Right renal pelvis (tissue), 4 donors: ENCODE data around the gene KXD1. TPM values are rescaled to one million over a fixed set of nuclear protein-coding genes. Genes with fewer than 3 reads are reported as not detected.
"Not testable (repeated sequence)": the region's sequence is repeated elsewhere in the genome, so short reads cannot be mapped to it uniquely, and the experiment has no call there.

Source experiments
- DNase-seq, 4 donors: peaks; one replicate each; pipeline ENCODE4 v3.0.0-alpha.2; 2013; ENCODE audit warnings: low read depth in 4 of 4, low spot score in 3 of 4, missing footprints in 1 of 4
- polyA plus RNA-seq, 4 donors: library from polyadenylated mRNA; unstranded; fragments of 120-200 nt; gene quantifications; one replicate each; pipeline ENCODE4 v1.2.1, GENCODE V29; 2013; ENCODE audit not compliant: insufficient read length in 4 of 4

KXD1 gene
- polyA plus RNA-seq, 4 donors = 54.1 to 61.4 (median 59.7) TPM

GRCh38 chr19:18532168-18532890 lies 25.3 kb upstream of the KXD1 start:
- DNase-seq = no peak

GRCh38 chr19:18533058-18533457 lies 24.6 kb upstream of the KXD1 start:
- DNase-seq = no peak

- no peak for DNase-seq
Observed at GRCh38 chr19:18536475-18536874, 21.2 kb upstream of the KXD1 start.

GRCh38 chr19:18537431-18537830 lies 20.2 kb upstream of the KXD1 start:
- DNase-seq = no peak

GRCh38 chr19:18538115-18538514 lies 19.6 kb upstream of the KXD1 start:
- no peak for DNase-seq

GRCh38 chr19:18539372-18539771 lies 18.3 kb upstream of the KXD1 start:
- DNase-seq = no peak

- not testable (repeated sequence) for DNase-seq
Observed at GRCh38 chr19:18540200-18540599, 17.5 kb upstream of the KXD1 start.

- no peak for DNase-seq
Observed at GRCh38 chr19:18541258-18541991, 16.2 kb upstream of the KXD1 start.

GRCh38 chr19:18541992-18542940 lies 15.4 kb upstream of the KXD1 start:
- DNase-seq = no peak

- DNase-seq = peak; percentile 75 to 83 (median 77)
Observed at GRCh38 chr19:18542941-18543813, 14.5 kb upstream of the KXD1 start, which contains the start of gene FKBP8. FKBP8 (minus strand) TSS chr19:18543573; CDS start chr19:18541970, 1,603 bp downstream.

GRCh38 chr19:18543814-18544475 lies 13.7 kb upstream of the KXD1 start:
- no peak for DNase-seq

- DNase-seq = no peak
Observed at GRCh38 chr19:18551631-18552030, 6.0 kb upstream of the KXD1 start.

GRCh38 chr19:18558202-18558555 lies 509 bp downstream of the KXD1 start:
- no peak for DNase-seq

GRCh38 chr19:18558604-18559003 lies 934 bp downstream of the KXD1 start:
- no peak for DNase-seq

- DNase-seq = no peak
Observed at GRCh38 chr19:18559685-18560084, 2.0 kb downstream of the KXD1 start.

GRCh38 chr19:18562086-18562485 lies 4.4 kb downstream of the KXD1 start:
- no peak for DNase-seq

- DNase-seq = no peak
Observed at GRCh38 chr19:18566953-18567352, 9.3 kb downstream of the KXD1 start.

- DNase-seq = no peak
Observed at GRCh38 chr19:18568367-18568766, 10.7 kb downstream of the KXD1 start.

GRCh38 chr19:18571564-18572344 lies 14.1 kb downstream of the KXD1 start, which contains the start of gene UBA52:
UBA52 (plus strand) TSS chr19:18571857; CDS start chr19:18573301, 1,444 bp downstream.
- DNase-seq = peak; percentile 90 to 97 (median 93)
